Mesendoderm (in vitro differentiated cells): ENCODE results near the gene KIF6.
A peak's percentile ranks its signal among the peaks of the same experiment; 100 is the strongest.

Experiments used
- DNase-seq: peaks from one replicate; pipeline ENCODE4 v3.0.0; 2013
- H2AK5ac ChIP-seq: 2 replicates; pipeline ENCODE4 v1.6.1; 2013; ENCODE audit warnings: low read length, inconsistent platforms
- H2BK120ac ChIP-seq: 2 replicates; pipeline ENCODE4 v1.6.1; 2013; ENCODE audit warnings: low read depth, mild to moderate bottlenecking, low read length, moderate library complexity, mixed read lengths
- H2BK15ac ChIP-seq: replicated peaks from 2 replicates; pipeline ENCODE4 v1.6.1; 2013; ENCODE audit warnings: low read depth, mild to moderate bottlenecking, moderate library complexity
- H2BK5ac ChIP-seq: 2 replicates; pipeline ENCODE4 v1.6.1; 2013; ENCODE audit warnings: low read length, inconsistent platforms
- H3K18ac ChIP-seq: 2 replicates; pipeline ENCODE4 v1.6.1; 2013; ENCODE audit warnings: mild to moderate bottlenecking, low read length, mixed read lengths
- H3K23ac ChIP-seq: one replicate; pipeline ENCODE4 v1.6.1; 2013; ENCODE audit warnings: low read length
- H3K27ac ChIP-seq: 2 replicates; pipeline ENCODE4 v1.5.1; 2013; ENCODE audit warnings: low read depth, mild to moderate bottlenecking, inconsistent platforms, low read length, moderate library complexity
- H3K27me3 ChIP-seq: 2 replicates; pipeline ENCODE4 v1.6.1; 2013; ENCODE audit warnings: low read length, control low read depth, mild to moderate bottlenecking, inconsistent platforms; ENCODE audit not compliant: insufficient read depth, poor library complexity
- H3K36me3 ChIP-seq: 2 replicates; pipeline ENCODE4 v1.6.1; 2013; ENCODE audit warnings: low read length, inconsistent platforms; ENCODE audit not compliant: control insufficient read depth, insufficient read depth
- H3K4ac ChIP-seq: one replicate; pipeline ENCODE4 v1.6.1; 2013; ENCODE audit warnings: low read depth, mild to moderate bottlenecking, low read length, moderate library complexity
- H3K4me1 ChIP-seq: 2 replicates; pipeline ENCODE4 v1.6.1; 2013; ENCODE audit warnings: low read depth, low read length, inconsistent platforms; ENCODE audit not compliant: control insufficient read depth
- H3K4me2 ChIP-seq: 2 replicates; pipeline ENCODE4 v1.6.1; 2013; ENCODE audit warnings: low read length
- H3K4me3 ChIP-seq: 2 replicates; pipeline ENCODE4 v1.5.1; 2013; ENCODE audit warnings: mild to moderate bottlenecking, low read length
- H3K56ac ChIP-seq: one replicate; pipeline ENCODE4 v1.6.1; 2013; ENCODE audit warnings: low read length
- H3K79me1 ChIP-seq: 2 replicates; pipeline ENCODE4 v1.6.1; 2013; ENCODE audit warnings: low read length, inconsistent platforms
- H3K79me2 ChIP-seq: 2 replicates; pipeline ENCODE4 v1.6.1; 2013; ENCODE audit warnings: mild to moderate bottlenecking, low read length; ENCODE audit not compliant: control insufficient read depth, insufficient read depth
- H3K9ac ChIP-seq: 2 replicates; pipeline ENCODE4 v1.6.1; 2013; ENCODE audit warnings: low read length, inconsistent platforms
- H4K5ac ChIP-seq: one replicate; pipeline ENCODE4 v1.6.1; 2013; ENCODE audit warnings: low read length
- H4K8ac ChIP-seq: one replicate; pipeline ENCODE4 v1.6.1; 2013; ENCODE audit warnings: low read depth, mild to moderate bottlenecking, control low read depth, low read length, moderate library complexity
- WGBS: extraction: QIAGEN DNeasy Blood & Tissue Kit; methylation state at CpG from one replicate; pipeline ENCODE4 v1.1.7; 2013; ENCODE audit warnings: low lambda C conversion rate, missing lambda C conversion rate; ENCODE audit not compliant: insufficient coverage; ENCODE audit errors: extremely low coverage; 5-methylcytosine and 5-hydroxymethylcytosine counted together

The KIF6 gene

DNA sequence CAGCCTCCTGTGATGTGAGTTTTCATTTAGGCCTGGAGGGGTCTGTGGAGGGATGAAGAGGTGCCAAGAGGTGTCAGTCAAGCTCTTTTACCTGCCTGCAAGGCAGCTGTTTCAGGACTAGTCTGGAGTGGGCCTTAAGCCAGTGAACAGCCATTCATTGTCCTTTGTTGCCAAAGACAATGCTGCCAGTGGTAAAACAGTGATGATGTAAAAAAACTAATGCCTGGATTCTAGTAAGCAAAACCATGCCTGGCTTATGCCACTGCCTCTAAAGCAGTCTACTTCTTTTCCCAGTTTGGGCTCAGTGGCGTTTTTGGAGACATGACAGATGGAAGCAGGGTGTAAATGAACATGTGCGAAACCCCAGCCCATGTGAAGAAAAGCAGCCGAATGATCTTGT lies 309.2 kb downstream of the KIF6 start:
- Histone ChIP-seq H3K56ac (no peak overlapping the region), H3K18ac (no peak overlapping the region), H3K23ac (no peak overlapping the region), H3K79me1 (no peaks in the 10 kb centered on the region), H2BK5ac (no peak overlapping the region), H2BK15ac (no peak overlapping the region), H4K8ac (no peak overlapping the region), H3K4me3 (no peak overlapping the region), H3K27me3 (no peaks in the 10 kb centered on the region), H3K9ac (no peak overlapping the region), H3K36me3 (no peaks in the 10 kb centered on the region), H3K27ac (no peak overlapping the region), H3K79me2 (no peaks in the 10 kb centered on the region), H2BK120ac (no peak overlapping the region), H3K4me1 (no peaks in the 10 kb centered on the region), H3K4me2 (no peak overlapping the region), H3K4ac (no peak overlapping the region), H2AK5ac (no peak overlapping the region), H4K5ac (no peak overlapping the region)
- peak; percentile 43 for DNase-seq
- no CpG with 5 or more reads among the region's 3 CpGs for WGBS

DNA sequence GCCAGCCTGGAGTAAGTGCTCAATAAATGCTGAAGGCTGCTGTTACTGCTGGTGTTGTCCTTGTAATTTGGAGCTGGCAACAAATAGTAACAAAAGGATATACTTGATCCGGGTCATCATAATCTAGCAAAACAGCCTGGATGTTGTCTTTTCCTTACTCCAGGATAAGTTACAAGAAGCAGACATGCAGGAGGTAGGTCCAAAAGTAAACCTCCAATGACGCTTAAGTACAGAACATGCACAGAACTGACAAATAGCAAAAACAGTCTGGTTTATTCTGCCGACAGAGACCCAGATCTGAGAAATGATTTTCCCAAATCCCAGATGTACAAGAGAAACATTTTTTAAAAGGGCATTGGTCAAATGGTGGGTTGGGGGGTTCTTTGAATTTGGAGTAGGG lies 309.7 kb downstream of the KIF6 start:
- no peak for DNase-seq
- no peak overlapping the region for H3K23ac ChIP-seq
- H3K79me1 ChIP-seq: no peaks in the 10 kb centered on the region
- no CpG with 5 or more reads among the region's 3 CpGs for WGBS
- no peak overlapping the region for H2BK15ac ChIP-seq
- no peak overlapping the region for H2AK5ac ChIP-seq
- no peak overlapping the region for H4K5ac ChIP-seq
- no peak overlapping the region for H3K4me2 ChIP-seq
- no peaks in the 10 kb centered on the region for H3K4me1 ChIP-seq
- no peaks in the 10 kb centered on the region for H3K79me2 ChIP-seq
- no peak overlapping the region for H3K9ac ChIP-seq
- H3K4me3 ChIP-seq: no peak overlapping the region
- no peak overlapping the region for H2BK5ac ChIP-seq
- no peak overlapping the region for H3K18ac ChIP-seq
- H2BK120ac ChIP-seq: no peak overlapping the region
- H3K27me3 ChIP-seq: no peaks in the 10 kb centered on the region
- no peaks in the 10 kb centered on the region for H3K36me3 ChIP-seq
- H3K27ac ChIP-seq: no peak overlapping the region
- H3K4ac ChIP-seq: no peak overlapping the region
- H4K8ac ChIP-seq: no peak overlapping the region
- H3K56ac ChIP-seq: no peak overlapping the region

DNA sequence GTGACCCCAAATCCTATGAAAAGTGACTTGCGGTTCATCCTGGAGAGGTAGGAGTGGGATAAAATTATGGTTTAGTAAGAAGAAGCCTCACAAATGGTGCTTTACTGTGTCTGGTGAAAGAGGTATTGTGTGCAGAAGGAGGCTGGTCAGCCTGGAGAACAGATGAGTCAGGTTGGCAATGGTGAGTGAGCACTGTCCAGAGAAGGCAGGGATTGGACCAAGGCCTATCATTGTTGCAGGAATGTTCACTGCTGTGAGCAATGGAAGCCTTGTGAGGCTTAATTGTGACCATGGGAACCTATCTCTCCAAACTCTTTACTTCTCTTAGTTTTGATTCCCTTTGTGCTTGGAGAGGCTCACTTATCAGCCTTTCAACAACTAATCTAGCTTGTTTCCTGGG lies 313.7 kb downstream of the KIF6 start:
- H3K4me2 ChIP-seq: no peak overlapping the region
- no peak for DNase-seq
- no peak overlapping the region for H3K9ac ChIP-seq
- no peak overlapping the region for H3K56ac ChIP-seq
- H3K27ac ChIP-seq: no peak overlapping the region
- H3K79me1 ChIP-seq: no peaks in the 10 kb centered on the region
- no peak overlapping the region for H3K4me3 ChIP-seq
- no peak overlapping the region for H2AK5ac ChIP-seq
- H3K79me2 ChIP-seq: no peaks in the 10 kb centered on the region
- no peak overlapping the region for H4K5ac ChIP-seq
- H3K23ac ChIP-seq: no peak overlapping the region
- H2BK15ac ChIP-seq: no peak overlapping the region
- no peaks in the 10 kb centered on the region for H3K27me3 ChIP-seq
- no peak overlapping the region for H2BK120ac ChIP-seq
- H3K4me1 ChIP-seq: no peaks in the 10 kb centered on the region
- WGBS: no CpG with 5 or more reads among the region's 1 CpG
- no peak overlapping the region for H3K18ac ChIP-seq
- no peak overlapping the region for H3K4ac ChIP-seq
- no peak overlapping the region for H4K8ac ChIP-seq
- no peak overlapping the region for H2BK5ac ChIP-seq
- no peaks in the 10 kb centered on the region for H3K36me3 ChIP-seq

DNA sequence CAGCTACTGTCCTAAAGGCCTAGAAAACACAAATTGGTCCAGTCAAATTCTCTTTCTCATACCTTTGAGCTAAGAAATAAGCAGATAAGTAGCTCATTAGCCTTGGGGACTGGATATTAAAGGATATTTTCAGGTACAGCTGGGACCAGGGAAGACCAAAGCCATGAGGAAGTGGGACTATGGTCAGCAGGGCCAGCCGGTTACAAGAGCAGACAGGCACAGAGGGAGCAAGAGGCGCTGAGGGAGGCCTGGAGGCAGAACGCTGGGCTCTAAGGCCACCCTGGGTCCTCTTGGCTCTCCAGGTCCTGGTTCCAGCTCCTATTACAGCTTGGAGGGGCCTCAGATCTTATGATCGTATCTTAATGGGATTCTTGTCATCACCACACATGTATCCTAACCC lies 314.2 kb downstream of the KIF6 start:
- H3K18ac ChIP-seq: no peak overlapping the region
- no peaks in the 10 kb centered on the region for H3K79me2 ChIP-seq
- H3K4ac ChIP-seq: no peak overlapping the region
- H4K8ac ChIP-seq: no peak overlapping the region
- no peak overlapping the region for H4K5ac ChIP-seq
- H3K27me3 ChIP-seq: no peaks in the 10 kb centered on the region
- H3K79me1 ChIP-seq: no peaks in the 10 kb centered on the region
- H2AK5ac ChIP-seq: no peak overlapping the region
- H3K4me2 ChIP-seq: no peak overlapping the region
- H3K56ac ChIP-seq: no peak overlapping the region
- H3K4me3 ChIP-seq: no peak overlapping the region
- no peak overlapping the region for H3K9ac ChIP-seq
- no peak overlapping the region for H2BK5ac ChIP-seq
- no CpG with 5 or more reads among the region's 4 CpGs for WGBS
- no peaks in the 10 kb centered on the region for H3K4me1 ChIP-seq
- H2BK120ac ChIP-seq: no peak overlapping the region
- H3K36me3 ChIP-seq: no peaks in the 10 kb centered on the region
- no peak for DNase-seq
- no peak overlapping the region for H2BK15ac ChIP-seq
- H3K27ac ChIP-seq: no peak overlapping the region
- no peak overlapping the region for H3K23ac ChIP-seq

DNA sequence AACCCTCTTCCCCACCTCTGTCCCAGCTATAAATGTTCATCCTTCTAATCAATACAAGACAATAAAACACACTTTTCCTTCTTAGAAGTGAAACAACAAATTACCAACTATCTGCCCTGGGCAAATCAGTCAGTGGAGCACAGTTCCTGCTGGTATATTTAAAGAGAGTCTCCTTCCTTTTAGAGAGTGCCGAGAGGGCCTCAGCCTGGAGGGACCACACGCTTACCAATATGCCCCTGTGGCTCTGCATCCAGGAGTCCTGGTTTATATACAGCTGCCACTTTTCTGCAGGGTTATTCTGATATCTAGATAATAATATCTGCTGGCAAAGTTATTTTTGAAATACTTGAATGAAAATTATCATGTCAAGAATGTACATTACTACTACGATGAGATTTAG lies 315.3 kb downstream of the KIF6 start:
- no peak for DNase-seq
- no CpG with 5 or more reads among the region's 3 CpGs for WGBS

GRCh38 chr6:39407446-39407993 lies 317.7 kb downstream of the KIF6 start:
- no peaks in the 10 kb centered on the region for H3K79me1 ChIP-seq
- H4K5ac ChIP-seq: no peak overlapping the region
- H3K9ac ChIP-seq: no peak overlapping the region
- no peak overlapping the region for H2BK120ac ChIP-seq
- no peak overlapping the region for H3K27ac ChIP-seq
- no peak overlapping the region for H4K8ac ChIP-seq
- no peak overlapping the region for H2BK15ac ChIP-seq
- no peaks in the 10 kb centered on the region for H3K27me3 ChIP-seq
- no peak overlapping the region for H3K23ac ChIP-seq
- DNase-seq: no peak
- no peak overlapping the region for H3K18ac ChIP-seq
- no peak overlapping the region for H3K4ac ChIP-seq
- no peak overlapping the region for H3K4me3 ChIP-seq
- no peaks in the 10 kb centered on the region for H3K4me1 ChIP-seq
- no peak overlapping the region for H3K4me2 ChIP-seq
- no peaks in the 10 kb centered on the region for H3K36me3 ChIP-seq
- H2BK5ac ChIP-seq: no peak overlapping the region
- H3K79me2 ChIP-seq: no peaks in the 10 kb centered on the region
- H2AK5ac ChIP-seq: no peak overlapping the region
- no CpG with 5 or more reads among the region's 1 CpG for WGBS
- no peak overlapping the region for H3K56ac ChIP-seq

More for the DNA sequence above, 315.3 kb downstream of the KIF6 start:
- Histone ChIP-seq H2AK5ac (no peak overlapping the region), H3K79me1 (no peaks in the 10 kb centered on the region), H3K23ac (no peak overlapping the region), H4K5ac (no peak overlapping the region), H2BK5ac (no peak overlapping the region), H3K4me1 (no peaks in the 10 kb centered on the region), H3K9ac (no peak overlapping the region), H3K4ac (no peak overlapping the region), H3K36me3 (no peaks in the 10 kb centered on the region), H3K18ac (no peak overlapping the region), H3K27ac (no peak overlapping the region), H2BK15ac (no peak overlapping the region), H4K8ac (no peak overlapping the region), H3K27me3 (no peaks in the 10 kb centered on the region), H2BK120ac (no peak overlapping the region), H3K79me2 (no peaks in the 10 kb centered on the region), H3K4me2 (no peak overlapping the region), H3K56ac (no peak overlapping the region), H3K4me3 (no peak overlapping the region)
